Hematopoietic multipotent progenitor cell treated with erythropoietin and hydrocortisone succinate and interleukin-3 and kit ligand, for 15 days (in vitro differentiated cells): ENCODE measurements around the gene PTPRM.

Experiments
- DNase-seq: peaks from one replicate; pipeline ENCODE4 v3.0.0-alpha.2; 2015; ENCODE audit warnings: low spot score

Gene PTPRM

DNA sequence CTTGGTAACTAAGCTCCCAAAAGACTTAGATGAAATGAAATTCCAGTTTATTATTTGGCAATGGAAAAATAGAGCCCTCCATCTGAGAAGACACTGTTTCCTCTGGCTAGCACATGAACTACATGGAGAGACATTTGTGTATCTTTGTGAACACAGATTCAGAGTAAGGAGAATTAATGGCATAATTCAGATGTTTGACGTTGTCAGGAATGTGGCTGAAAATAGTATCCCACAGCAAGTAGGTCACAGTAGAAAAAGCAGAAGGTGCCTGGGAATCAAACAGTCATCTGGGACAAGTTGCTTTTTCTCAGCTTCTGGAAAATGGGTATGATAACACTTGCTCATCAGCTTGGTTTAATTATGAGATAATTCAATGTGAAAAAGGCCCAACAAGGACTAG lies 288.6 kb downstream of the PTPRM start:
- no peak for DNase-seq

DNA sequence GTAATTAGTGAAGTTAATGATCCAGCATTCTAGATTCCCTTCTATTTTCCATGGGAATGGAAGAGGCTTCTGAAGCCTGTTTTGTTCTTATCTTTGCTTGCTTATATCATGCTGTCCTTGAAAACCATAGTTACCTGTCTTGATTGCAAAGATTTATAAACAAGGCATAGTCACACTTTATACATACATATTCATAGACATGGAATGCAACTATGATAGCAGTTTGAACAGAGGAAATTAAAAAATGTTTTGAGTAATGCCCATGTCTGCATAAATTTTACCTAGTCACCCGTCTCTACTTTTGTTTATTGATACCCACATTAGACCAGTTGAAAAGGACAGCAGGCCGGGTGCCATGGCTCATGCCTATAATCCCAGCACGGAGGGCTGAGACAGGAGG lies 289.0 kb downstream of the PTPRM start:
- no peak for DNase-seq

DNA sequence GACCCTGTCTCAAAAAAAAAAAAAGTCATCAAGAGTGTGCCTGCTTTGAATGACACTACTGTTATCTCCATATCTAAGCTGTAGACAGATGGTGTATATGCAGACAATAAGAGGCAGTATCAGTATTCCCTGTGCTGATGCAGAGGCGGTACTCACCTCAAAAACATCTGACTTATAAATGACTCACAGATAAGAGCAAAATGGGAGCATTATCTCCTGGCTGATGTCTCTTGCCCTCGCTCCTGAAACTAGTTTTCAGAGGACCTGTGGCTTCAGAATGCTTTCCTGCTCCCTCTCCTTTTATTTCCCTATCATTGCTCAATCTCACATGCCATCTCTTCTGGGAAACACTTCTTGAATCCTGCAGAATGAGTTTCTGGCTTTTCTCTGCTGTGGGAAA lies 289.6 kb downstream of the PTPRM start:
- DNase-seq = no peak

- no peak for DNase-seq
Observed at GRCh38 chr18:7857562-7857961, 290.4 kb downstream of the PTPRM start.

- no peak for DNase-seq
Observed at GRCh38 chr18:7859122-7859521, 292.0 kb downstream of the PTPRM start.

GRCh38 chr18:7870266-7870665 lies 303.1 kb downstream of the PTPRM start:
- DNase-seq = no peak

DNA sequence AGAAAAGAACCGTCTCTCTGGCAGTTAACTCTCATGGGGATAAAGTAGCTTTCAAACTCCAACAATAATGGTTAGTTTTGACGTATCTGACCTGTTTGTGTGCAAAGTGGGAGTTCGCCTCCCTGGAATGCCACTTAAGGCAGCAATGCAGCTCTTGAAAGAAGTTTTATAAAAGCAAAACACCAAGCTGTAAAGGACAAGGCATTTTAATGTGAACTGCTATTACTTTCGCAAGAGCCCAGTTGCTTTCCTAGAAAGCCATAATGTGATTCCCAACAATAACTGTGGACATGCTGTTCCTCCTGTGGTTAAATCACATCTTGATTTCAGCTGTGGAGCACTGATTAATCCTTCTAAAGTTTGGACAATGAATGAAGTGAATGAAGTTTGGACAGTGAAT lies 303.7 kb downstream of the PTPRM start:
- no peak for DNase-seq

DNA sequence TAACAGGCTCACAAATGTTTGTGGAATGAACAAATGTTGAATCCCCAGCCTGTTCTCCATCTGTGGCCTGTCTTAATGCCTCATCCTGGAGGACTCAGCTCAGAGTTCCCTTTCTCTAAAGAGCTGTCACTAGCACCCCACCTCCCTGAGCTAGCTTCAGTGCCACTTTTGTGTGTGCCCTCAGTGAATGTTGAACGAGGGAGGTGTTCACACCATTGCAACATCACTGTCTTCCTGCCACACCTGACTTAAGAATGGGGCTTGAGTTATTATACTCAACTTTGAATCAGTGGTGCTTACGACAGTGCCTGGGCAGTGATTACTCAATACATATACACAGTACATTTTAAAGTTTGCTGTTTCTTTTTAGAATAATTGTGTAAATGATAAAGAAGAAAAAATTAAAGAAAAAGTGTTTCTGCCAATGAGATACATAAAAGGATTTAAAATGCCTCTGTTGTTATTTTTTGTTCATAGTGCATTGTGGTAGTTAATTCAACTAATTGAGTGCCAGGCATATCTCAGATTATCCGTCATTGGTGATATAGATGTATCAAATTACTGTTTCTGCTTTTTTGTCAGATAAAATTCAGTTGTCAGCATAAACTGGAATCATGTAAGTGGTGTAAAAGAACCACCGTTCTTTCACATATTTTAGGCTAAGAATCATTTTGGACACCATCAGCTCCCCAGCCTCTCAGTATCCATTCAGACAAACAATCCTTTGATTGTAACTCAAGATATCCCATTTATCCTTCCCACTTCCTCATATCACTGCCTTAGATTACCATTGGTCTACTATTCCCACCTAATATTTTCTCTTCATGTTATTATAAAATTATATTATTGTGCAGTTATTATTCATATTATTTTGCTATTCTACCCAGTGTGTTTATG lies 304.7 kb downstream of the PTPRM start:
- no peak for DNase-seq

DNA sequence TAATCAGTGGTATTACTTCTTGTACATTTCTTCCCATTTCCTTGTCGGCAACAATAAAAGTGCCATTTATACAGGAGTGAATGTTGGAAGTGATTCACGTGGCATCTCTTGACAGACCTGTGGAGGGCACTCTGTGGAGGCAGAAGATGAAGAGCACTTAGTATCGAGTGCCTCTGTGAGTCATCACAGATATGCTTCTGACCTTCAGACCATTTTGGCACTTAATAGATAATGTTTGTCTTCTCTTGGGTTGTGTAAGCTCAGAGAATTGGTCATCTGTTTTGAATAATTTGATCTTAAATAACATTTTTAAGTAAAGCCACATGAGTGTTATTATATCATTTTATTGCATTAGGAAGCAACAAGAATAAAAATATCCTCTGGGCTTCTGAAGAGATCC lies 305.5 kb downstream of the PTPRM start:
- no peak for DNase-seq

DNA sequence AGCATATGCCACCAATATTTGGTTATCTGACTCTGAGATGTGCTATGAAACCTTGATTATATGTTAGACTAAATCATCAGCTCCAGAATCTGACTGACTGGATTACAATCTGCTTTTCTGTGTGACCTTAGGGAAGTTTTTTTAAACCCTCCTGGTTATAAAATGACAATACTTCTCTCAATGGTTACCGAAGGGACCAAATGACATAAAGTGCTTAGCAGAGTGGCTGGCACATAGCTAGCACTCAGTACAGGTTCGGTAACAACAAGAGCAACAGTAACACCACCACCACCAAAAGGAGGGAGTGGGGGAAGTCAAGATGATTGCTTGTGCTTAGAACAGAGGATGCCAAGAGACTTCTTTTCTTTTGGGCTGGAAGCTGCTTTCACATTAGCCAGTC lies 306.2 kb downstream of the PTPRM start:
- no peak for DNase-seq

GRCh38 chr18:7876354-7877104 lies 309.4 kb downstream of the PTPRM start:
- DNase-seq = no peak

GRCh38 chr18:7877609-7878008 lies 310.5 kb downstream of the PTPRM start:
- no peak for DNase-seq

DNA sequence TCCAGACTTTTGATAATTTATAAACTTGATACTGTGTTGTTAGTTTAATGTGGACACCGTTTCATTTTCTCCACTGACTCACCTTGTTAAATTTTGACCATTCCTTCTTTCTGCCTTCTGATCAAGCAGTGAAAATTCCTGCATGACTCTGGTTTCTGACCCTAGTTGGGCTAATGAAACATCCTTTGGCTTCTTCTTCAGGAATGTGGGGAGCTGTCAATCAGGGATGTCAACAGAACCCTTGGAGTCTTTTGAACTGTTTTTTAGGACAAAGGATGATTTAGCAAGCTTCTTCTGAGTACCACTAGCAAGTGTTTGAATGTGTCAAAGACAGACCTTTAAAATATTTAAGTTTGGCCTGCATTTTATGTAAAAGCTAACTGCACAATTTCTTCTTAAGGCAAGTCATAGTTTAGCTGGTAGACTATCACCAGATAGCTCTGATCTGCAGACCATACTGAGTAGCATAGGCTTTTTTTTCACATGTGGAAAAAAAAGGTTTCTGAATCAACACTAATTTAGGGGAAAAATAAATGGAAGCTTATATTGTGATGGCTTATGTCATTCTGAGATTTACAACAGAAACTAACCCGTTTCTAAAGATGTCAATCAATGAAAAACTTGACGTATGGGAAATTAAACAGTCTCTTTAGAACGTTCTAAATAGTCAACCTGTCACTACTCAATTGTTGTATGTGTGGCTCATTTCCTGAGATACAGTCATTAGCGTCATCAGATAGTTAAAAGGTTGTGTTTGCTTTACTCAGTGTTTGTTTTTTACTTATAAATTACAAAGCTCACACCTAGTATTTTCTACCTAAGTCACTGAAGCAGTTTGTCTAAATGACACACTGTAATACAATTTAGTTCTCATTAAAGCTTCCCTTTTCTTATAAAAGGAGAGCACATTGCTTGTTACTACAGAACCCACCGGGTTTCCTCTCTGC lies 311.4 kb downstream of the PTPRM start:
- DNase-seq = no peak

DNA sequence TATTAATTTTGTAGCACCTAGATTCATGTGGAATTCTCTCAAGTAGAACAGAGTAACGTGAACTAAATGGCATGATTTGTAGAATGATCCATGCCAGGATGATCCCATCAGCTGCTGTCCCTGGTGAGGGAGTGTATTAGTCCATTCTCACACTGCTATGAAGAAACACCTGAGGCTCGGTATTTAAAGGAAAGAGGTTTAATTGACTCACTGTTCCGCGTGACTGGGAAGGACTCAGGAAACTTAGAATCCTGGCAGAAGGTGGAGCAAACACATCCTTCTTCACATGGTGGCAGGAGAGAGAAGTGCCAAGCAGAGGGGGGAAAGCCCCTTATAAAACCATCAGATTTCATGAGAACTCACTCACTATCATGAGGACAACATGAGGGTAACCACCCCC lies 312.6 kb downstream of the PTPRM start:
- no peak for DNase-seq

DNA sequence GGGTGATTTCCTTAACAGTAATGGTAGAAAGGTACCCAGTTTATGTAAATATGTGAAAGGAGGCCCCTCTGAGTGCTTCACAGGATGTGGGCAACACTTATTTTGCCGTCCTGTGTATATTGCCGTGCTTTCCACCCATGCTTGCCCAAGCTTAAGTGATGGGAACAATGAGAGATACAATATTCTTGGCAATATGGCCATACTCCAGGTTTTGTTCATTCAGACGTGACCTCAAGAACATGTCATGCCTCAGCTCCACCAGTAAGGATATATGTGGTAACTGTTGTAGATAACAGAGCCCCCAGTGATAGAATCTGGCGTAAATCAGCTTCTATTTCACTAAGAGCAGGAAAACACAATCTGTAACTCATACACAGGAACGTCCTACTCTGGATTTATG lies 318.7 kb downstream of the PTPRM start:
- DNase-seq = no peak

DNA sequence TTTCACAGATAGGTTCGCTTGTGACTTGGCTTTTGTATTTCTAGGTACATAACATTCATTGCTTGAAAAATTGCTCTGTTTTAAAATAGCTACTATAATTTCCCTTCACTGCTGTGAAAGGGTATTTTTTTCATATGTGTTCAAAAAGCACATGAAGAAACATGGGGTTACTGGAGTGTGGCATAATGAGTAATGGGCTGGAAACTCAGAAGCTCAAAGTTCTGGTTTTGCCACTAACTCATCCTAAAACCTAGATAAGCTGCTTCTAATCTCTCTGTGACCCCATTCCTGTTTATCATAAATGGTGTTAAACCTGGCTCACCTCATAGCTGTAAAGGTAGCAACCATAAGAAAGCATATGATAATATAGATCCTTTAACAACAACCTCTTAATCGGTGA lies 319.3 kb downstream of the PTPRM start:
- no peak for DNase-seq

GRCh38 chr18:7889515-7889914 lies 322.4 kb downstream of the PTPRM start:
- no peak for DNase-seq

DNA sequence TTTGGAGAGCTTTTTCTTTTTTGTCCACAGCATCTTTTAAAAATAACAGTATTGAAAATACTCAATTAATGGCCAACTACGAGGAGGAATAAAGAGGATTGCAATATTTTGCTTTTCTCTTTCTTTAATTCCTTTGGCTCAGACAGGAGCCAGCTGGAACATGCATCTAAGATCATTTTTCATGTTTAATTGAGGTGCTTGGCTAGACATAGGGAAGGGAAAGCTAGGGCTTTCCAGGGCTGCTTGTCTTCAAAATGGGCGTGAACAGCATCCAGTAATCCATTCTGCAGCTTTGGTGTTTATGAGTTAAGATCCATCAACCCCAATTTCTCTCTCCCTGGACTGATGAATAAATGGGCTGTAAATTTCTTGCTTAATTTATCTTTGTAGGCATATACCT lies 323.0 kb downstream of the PTPRM start:
- no peak for DNase-seq

- DNase-seq = no peak
Observed at GRCh38 chr18:7892556-7892955, 325.4 kb downstream of the PTPRM start.

DNA sequence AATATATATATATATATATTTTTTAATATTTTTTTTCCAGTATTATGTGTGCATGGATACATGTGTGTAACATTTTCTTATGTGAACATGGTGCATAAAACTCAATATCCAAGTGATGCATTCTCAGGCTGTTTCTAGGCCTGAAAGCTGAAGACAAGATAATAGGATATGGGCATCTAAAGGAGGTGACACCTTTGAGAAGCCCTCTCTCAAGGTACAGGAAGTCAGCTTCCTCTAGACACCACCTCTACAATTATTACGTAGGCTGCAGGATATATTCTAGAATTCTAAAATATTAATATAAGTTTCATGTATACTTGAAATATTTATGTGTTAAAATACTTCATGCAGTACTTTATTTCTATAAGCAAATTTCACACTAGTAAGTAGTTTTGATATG lies 327.5 kb downstream of the PTPRM start:
- DNase-seq = no peak

GRCh38 chr18:7895346-7895745 lies 328.2 kb downstream of the PTPRM start:
- DNase-seq = no peak

- DNase-seq = no peak
Observed at GRCh38 chr18:7896161-7896560, 329.0 kb downstream of the PTPRM start.
